IMR-90 (cell line): ENCODE data around the gene SLX4IP.

Experiments
- BHLHE40 ChIP-seq: fragments of 150-350 bp; IDR thresholded peaks from 2 replicates; pipeline ENCODE4 v1.6.1; 2016; ENCODE audit warnings: mild to moderate bottlenecking, low read depth, low read length
- CTCF ChIP-seq: conservative IDR thresholded peaks from 2 replicates; pipeline ENCODE4 v1.5.1; 2012; ENCODE audit warnings: mild to moderate bottlenecking, low read depth, low read length, improper control_type of control experiment
- ELK1 ChIP-seq: fragments of 150-350 bp; IDR thresholded peaks from 2 replicates; pipeline ENCODE4 v1.6.1; 2016; ENCODE audit warnings: low read depth, mild to moderate bottlenecking, low read length, moderate library complexity, borderline replicate concordance
- MAZ ChIP-seq: IDR thresholded peaks from 2 replicates; pipeline ENCODE4 v1.6.1; 2012; ENCODE audit warnings: low read depth, mild to moderate bottlenecking, low read length, improper control_type of control experiment, moderate library complexity, borderline replicate concordance
- MXI1 ChIP-seq: IDR thresholded peaks from 2 replicates; pipeline ENCODE4 v1.6.1; 2012; ENCODE audit warnings: low read depth, mild to moderate bottlenecking, low read length, moderate library complexity, borderline replicate concordance
- NFE2L2 ChIP-seq: fragments of 150-350 bp; IDR thresholded peaks from 2 replicates; pipeline ENCODE4 v1.6.1; 2016; ENCODE audit warnings: low read depth, mild to moderate bottlenecking, low read length
- POLR2A ChIP-seq: IDR thresholded peaks from 2 replicates; pipeline ENCODE4 v1.6.1; 2012; ENCODE audit warnings: mild to moderate bottlenecking, low read depth, low read length
- RAD21 ChIP-seq: IDR thresholded peaks from 2 replicates; pipeline ENCODE4 v1.6.1; 2012; ENCODE audit warnings: low read length, improper control_type of control experiment
- RFX5 ChIP-seq: IDR thresholded peaks from 2 replicates; pipeline ENCODE4 v1.8.0; 2012; ENCODE audit warnings: low read depth, mild to moderate bottlenecking, low read length, moderate library complexity
- SMC3 ChIP-seq: fragments of 150-350 bp; IDR thresholded peaks from 2 replicates; pipeline ENCODE4 v1.6.1; 2016; ENCODE audit warnings: low read depth, mild to moderate bottlenecking, antibody characterized with exemption, low read length, moderate library complexity
- USF2 ChIP-seq: fragments of 150-350 bp; IDR thresholded peaks from 2 replicates; pipeline ENCODE4 v1.6.1; 2017; ENCODE audit warnings: mild to moderate bottlenecking, antibody characterized with exemption, low read length, low read depth

- TF ChIP-seq SMC3 (no peak), MXI1 (no peak), MAZ (no peak), POLR2A (no peak), CTCF (no peak), ELK1 (no peak), RAD21 (no peak), USF2 (no peak), BHLHE40 (no peak), RFX5 (no peak), NFE2L2 (no peak)
Measured at GRCh38 chr20:10639737-10640556, 204.8 kb downstream of the SLX4IP start.
